ENCODE data around the gene LYPLA2. TPM values are rescaled to one million over a fixed set of nuclear protein-coding genes. Genes with fewer than 3 reads are reported as not detected.
A peak's percentile ranks its signal among the peaks of the same experiment; 100 is the strongest.

LYPLA2 gene
- total and polyA plus RNA-seq, 2 of the 4 experiments (the other 2 are of a cell fraction), result 44.3 to 78.6 TPM

- dilution Hi-C loops (cut with HindIII; ENCODE audit: low sequenced_read_pairs, unreplicated experiment), result no loop called here
- 0 out of 2 replicates have a peak overlapping the region, but pooled peaks have one; percentile 43 for H3K14ac ChIP-seq (replicated peaks; ENCODE audit: low read depth, low read length)
- 0 out of 2 replicates have a peak overlapping the region, but pooled peaks have one; percentile 5 for H2BK120ac ChIP-seq (ENCODE audit: low read depth, low read length)
- no peak overlapping the region for H3K56ac ChIP-seq (ENCODE audit: extremely low read depth, insufficient read depth, low read length)
- H3K9me3 ChIP-seq (ENCODE audit: control insufficient read depth, insufficient read depth, low read length), result no peaks in the 10 kb centered on the region
- no peak overlapping the region for H3K27ac ChIP-seq (ENCODE audit: insufficient read depth, low read length)
- peaks cover 15% of the 10 kb centered on the region; the same call in 1 of the 2 replicates for H4K20me1 ChIP-seq (ENCODE audit: insufficient read depth, low read length)
- no peak overlapping the region; the same call in 1 of the 2 replicates for H3K4ac ChIP-seq (ENCODE audit: low read depth, low read length)
- H4K8ac ChIP-seq (ENCODE audit: low read depth in 2 of 2, low read length in 2 of 2), result no peak overlapping the region
- CTCF ChIA-PET, result no interaction called here
- H3K4me2 ChIP-seq (ENCODE audit: low read depth, low read length), result peak overlapping the region; percentile 100
- no peak overlapping the region for H3K9ac ChIP-seq (ENCODE audit: low read depth, low read length)
- peaks cover 2% of the 10 kb centered on the region for H3K36me3 ChIP-seq (ENCODE audit: control insufficient read depth, insufficient read depth, low read length)
- no peak overlapping the region for H2AFZ ChIP-seq (replicated peaks; ENCODE audit: low read length, poor library complexity)
- no peak overlapping the region for H3K4me3 ChIP-seq (ENCODE audit: insufficient read depth, low read depth, low read length)
- H3K18ac ChIP-seq (ENCODE audit: low read depth, low read length), result no peak overlapping the region
- peaks cover 9% of the 10 kb centered on the region; the same call in 1 of the 2 replicates for H3K9me1 ChIP-seq (ENCODE audit: insufficient read depth, low read length)
- intact Hi-C loops (cut with micrococcal nuclease), result no loop called here
- no peak overlapping the region for H4K91ac ChIP-seq (ENCODE audit: insufficient read depth, low read depth, low read length)
- no TSS peak for BruUV-seq (replicated peaks)
- no peak overlapping the region for H4K5ac ChIP-seq (ENCODE audit: low read depth, low read length)
- peak overlapping the region; percentile 58; the same call in 1 of the 2 replicates for H2BK20ac ChIP-seq (ENCODE audit: low read depth, low read length)
- peak overlapping the region; percentile 12 for H2BK5ac ChIP-seq (ENCODE audit: low read depth, low read length, poor library complexity, severe bottlenecking)
- DNase-seq, result peak; percentile 65
- no peak overlapping the region for H2AK9ac ChIP-seq (replicated peaks; ENCODE audit: low read depth, low read length, poor library complexity)
- WGBS, 2 experiments (ENCODE audit: extremely low coverage in 2 of 2, insufficient read length in 1 of 2), result no CpG with 5 or more reads among the region's 3 CpGs
- H3K27me3 ChIP-seq (ENCODE audit: control insufficient read depth, insufficient read depth, low read length), result no peaks in the 10 kb centered on the region
- H3K4me1 ChIP-seq (ENCODE audit: control insufficient read depth, insufficient read depth, low read length), result peaks cover 7% of the 10 kb centered on the region; the same call in 1 of the 2 replicates
- H2BK15ac ChIP-seq (ENCODE audit: low read depth, low read length), result no peak overlapping the region
- no peak for TF ChIP-seq MXI1 (IDR thresholded peaks at IDR 0.05; ENCODE audit: borderline replicate concordance, low read depth, low read length)
- no peak for TF ChIP-seq MAZ (IDR thresholded peaks at IDR 0.05; ENCODE audit: borderline replicate concordance, low read depth, low read length)
- TF ChIP-seq CEBPB (IDR thresholded peaks at IDR 0.05; ENCODE audit: low read depth, low read length), result peak; percentile 63
- TF ChIP-seq RFX5 (IDR thresholded peaks at IDR 0.05; ENCODE audit: low read depth, low read length), result no peak
- peak; percentile 60; the same call in 1 of the 2 replicates for TF ChIP-seq FOS (IDR thresholded peaks at IDR 0.05; ENCODE audit: low read depth, low read length)
- TF ChIP-seq MAFK (IDR thresholded peaks at IDR 0.05; ENCODE audit: low read depth, low read length), result peak; percentile 98
- TF ChIP-seq POLR2A (IDR thresholded peaks at IDR 0.05; ENCODE audit: low read depth, low read length), result no peak
- TF ChIP-seq SMC3 (IDR thresholded peaks at IDR 0.05; ENCODE audit: low read depth, low read length), result no peak
- no peak for TF ChIP-seq RAD21 (IDR thresholded peaks at IDR 0.05; ENCODE audit: low read length)
- TF ChIP-seq USF2 (IDR thresholded peaks at IDR 0.05; ENCODE audit: low read depth, low read length), result no peak
- no peak for TF ChIP-seq CTCF (conservative IDR thresholded peaks at IDR 0.05; ENCODE audit: low read depth, low read length)
- no peak for TF ChIP-seq ELK1 (IDR thresholded peaks at IDR 0.05; ENCODE audit: borderline replicate concordance, low read depth, low read length)
- TF ChIP-seq BHLHE40 (IDR thresholded peaks at IDR 0.05; ENCODE audit: low read depth, low read length), result no peak
- no peak for TF ChIP-seq RCOR1 (IDR thresholded peaks at IDR 0.05; ENCODE audit: insufficient replicate concordance, low read length)
- TF ChIP-seq CHD1 (IDR thresholded peaks at IDR 0.05; ENCODE audit: low read depth, low read length), result no peak
- TF ChIP-seq NFE2L2 (IDR thresholded peaks at IDR 0.05; ENCODE audit: low read depth, low read length), result peak; percentile 77
- POLR2A ChIA-PET (ENCODE audit: unreplicated experiment), result interaction anchor here (1.0 kb wide), 1 partner anchor 19 kb away, joined by 3 read pairs; no protein-coding TSS in a partner anchor
- no peak overlapping the region for H2AK5ac ChIP-seq (ENCODE audit: low read depth, low read length)
- H3K23ac ChIP-seq (ENCODE audit: low read depth, low read length), result no peak overlapping the region; the same call in 1 of the 2 replicates
- in situ Hi-C loops (cut with MboI; ENCODE audit: low sequenced_read_pairs), result no loop called here
- ATAC-seq (ENCODE audit: low read depth), result no peak
- H3K79me1 ChIP-seq (ENCODE audit: low read depth in 1 of 2, low read length in 2 of 2), result peaks cover 33 to 51% of the 10 kb centered on the region in 2 experiments
Observed at GRCh38 chr1:23779826-23780371, 11.0 kb upstream of the LYPLA2 start.

Measured in IMR-90 (cell line).